NOMO-1 (cell line): ENCODE data around the gene ETFDH.
"Not testable (repeated sequence)": the region's sequence is repeated elsewhere in the genome, so short reads cannot be mapped to it uniquely, and the experiment has no call there.

Experiments
- DNase-seq, 2 experiments: peaks; one replicate each; lab custom pipeline; 2025; ENCODE audit not compliant: unreplicated experiment in 2 of 2; lab: John Stamatoyannopoulos, UW

ETFDH gene

GRCh38 chr4:158746537-158746936, 74.4 kb downstream of the ETFDH start:
- not testable (repeated sequence) for DNase-seq

GRCh38 chr4:158750379-158750778, 78.3 kb downstream of the ETFDH start:
- no peak for DNase-seq

DNA sequence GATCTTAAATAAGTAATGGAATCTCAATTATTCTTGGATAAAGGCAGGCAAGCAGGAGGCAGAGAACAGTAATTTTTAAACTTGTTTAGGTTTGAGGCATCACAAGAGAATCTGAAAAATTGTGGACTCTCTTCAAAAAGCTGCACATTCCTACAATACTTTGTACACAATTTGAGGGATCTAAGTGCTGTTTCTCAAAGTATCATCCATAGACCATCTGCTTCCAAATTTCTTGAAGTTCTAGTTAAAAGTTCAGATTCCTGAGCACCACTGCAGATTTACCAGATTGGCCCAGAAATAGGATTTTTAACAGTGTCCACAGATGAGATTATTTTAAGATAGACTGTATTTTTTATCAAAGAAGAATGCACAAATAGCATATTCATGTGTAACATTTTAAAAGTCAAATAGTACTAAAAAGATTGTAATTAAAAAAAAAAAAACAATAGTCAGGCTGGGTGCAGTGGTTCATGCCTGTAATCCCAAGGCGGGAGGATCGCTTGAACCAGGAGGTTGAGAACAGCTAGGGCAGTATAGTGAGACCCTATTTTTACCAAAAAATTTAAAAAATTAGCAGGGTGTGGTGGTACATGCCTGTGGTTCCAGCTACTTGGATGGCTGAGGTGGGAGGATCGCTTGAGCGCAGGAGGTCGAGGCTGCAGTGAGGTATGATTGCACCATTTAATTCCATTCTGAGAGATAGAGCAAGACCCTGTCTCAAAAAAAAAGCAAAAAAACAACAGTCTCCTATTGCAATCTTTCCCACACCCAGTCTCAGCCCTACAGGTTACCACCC, 82.5 kb downstream of the ETFDH start:
- no peak for DNase-seq

GRCh38 chr4:158755819-158756218, 83.7 kb downstream of the ETFDH start:
- DNase-seq, result not testable (repeated sequence)

- no peak for DNase-seq
These were observed 84.5 kb downstream of the ETFDH start for GRCh38 chr4:158756588-158756987.

- no peak for DNase-seq
These were observed 86.0 kb downstream of the ETFDH start for GRCh38 chr4:158758142-158758541.

DNA sequence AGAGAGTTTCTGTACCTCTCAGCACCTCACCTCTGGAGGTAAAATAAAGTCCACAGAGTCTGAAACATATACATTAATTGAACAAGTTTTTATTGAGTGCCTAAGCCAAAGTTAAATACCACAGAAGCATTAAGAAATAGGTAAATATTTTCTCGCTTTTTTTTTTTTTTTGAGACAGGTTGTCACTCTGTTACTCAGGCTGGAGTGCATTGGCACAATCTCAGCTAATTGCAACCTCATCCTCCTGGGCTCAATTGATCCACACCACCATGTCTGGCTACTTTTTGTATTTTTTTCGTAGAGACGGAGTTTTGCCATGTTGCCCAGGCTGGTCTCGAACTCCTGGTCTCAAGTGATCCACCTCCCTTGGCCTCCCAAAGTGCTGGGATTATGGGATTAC, 86.6 kb downstream of the ETFDH start:
- DNase-seq, result no peak
